ENCODE results near the gene CTDSP2. TPM values are rescaled to one million over a fixed set of nuclear protein-coding genes. Genes with fewer than 3 reads are reported as not detected.
"Not testable (repeated sequence)": the region's sequence is repeated elsewhere in the genome, so short reads cannot be mapped to it uniquely, and the experiment has no call there.

Gene CTDSP2
- total RNA-seq, 2 donors from 2014 or later, result 131 to 200 TPM

GRCh38 chr12:57822392-57823130, 24.0 kb downstream of the CTDSP2 start:
- TF ChIP-seq CTCF (IDR thresholded peaks at IDR 0.05), result no peak
- no peak for DNase-seq
- Histone ChIP-seq H3K27ac (no peak overlapping the region), H3K9ac (ENCODE audit: low read depth in 2 of 2, low read length in 2 of 2) (no peak overlapping the region), H3K4me3 (no peak overlapping the region), H3K9me3 (no peaks in the 10 kb centered on the region), H3K27me3 (no peaks in the 10 kb centered on the region), H3K4me1 (peaks cover 4% of the 10 kb centered on the region), H3K36me3 (peaks cover 56% of the 10 kb centered on the region)
- intact Hi-C loops (cut with DNase I), result no loop called here

GRCh38 chr12:57821474-57822214, 24.9 kb downstream of the CTDSP2 start:
- DNase-seq, result no peak
- intact Hi-C loops (cut with DNase I), result no loop called here
- Histone ChIP-seq H3K9ac (ENCODE audit: low read depth in 2 of 2, low read length in 2 of 2) (no peak overlapping the region), H3K36me3 (peaks cover 46% of the 10 kb centered on the region), H3K4me3 (no peak overlapping the region), H3K4me1 (peaks cover 10% of the 10 kb centered on the region), H3K9me3 (no peaks in the 10 kb centered on the region), H3K27me3 (no peaks in the 10 kb centered on the region), H3K27ac (no peak overlapping the region)
- no peak for TF ChIP-seq CTCF (IDR thresholded peaks at IDR 0.05)

GRCh38 chr12:57821015-57821414, 25.5 kb downstream of the CTDSP2 start:
- intact Hi-C loops (cut with DNase I); H3K9me3 ChIP-seq; H3K27me3 ChIP-seq; H3K27ac ChIP-seq; H3K4me3 ChIP-seq; H3K9ac ChIP-seq (ENCODE audit: low read depth in 2 of 2, low read length in 2 of 2); DNase-seq: not testable (repeated sequence)
- peaks cover 10% of the 10 kb centered on the region for H3K4me1 ChIP-seq
- H3K36me3 ChIP-seq, result peaks cover 40% of the 10 kb centered on the region

GRCh38 chr12:57820119-57820518, 26.4 kb downstream of the CTDSP2 start:
- H3K4me1 ChIP-seq, result peaks cover 10% of the 10 kb centered on the region
- intact Hi-C loops (cut with DNase I); H3K4me3 ChIP-seq; H3K9me3 ChIP-seq; DNase-seq; H3K27me3 ChIP-seq; H3K9ac ChIP-seq (ENCODE audit: low read depth in 2 of 2, low read length in 2 of 2); H3K27ac ChIP-seq: not testable (repeated sequence)
- H3K36me3 ChIP-seq, result peaks cover 32% of the 10 kb centered on the region

GRCh38 chr12:57817990-57818331, 28.6 kb downstream of the CTDSP2 start:
- H3K4me3 ChIP-seq; H3K27ac ChIP-seq; intact Hi-C loops (cut with DNase I); H3K27me3 ChIP-seq; H3K9ac ChIP-seq (ENCODE audit: low read depth in 2 of 2, low read length in 2 of 2); H3K9me3 ChIP-seq; DNase-seq: not testable (repeated sequence)
- H3K36me3 ChIP-seq, result peaks cover 12% of the 10 kb centered on the region
- H3K4me1 ChIP-seq, result peaks cover 10% of the 10 kb centered on the region

- no peak for DNase-seq
- Histone ChIP-seq H3K27me3 (no peaks in the 10 kb centered on the region), H3K9me3 (no peaks in the 10 kb centered on the region), H3K27ac (peak overlapping the region; percentile 28), H3K4me3 (no peak overlapping the region), H3K4me1 (peaks cover 10% of the 10 kb centered on the region), H3K36me3 (peaks cover 6% of the 10 kb centered on the region), H3K9ac (ENCODE audit: low read depth in 2 of 2, low read length in 2 of 2) (no peak overlapping the region)
- intact Hi-C loops (cut with DNase I), result no loop called here
- no peak for TF ChIP-seq CTCF (IDR thresholded peaks at IDR 0.05)
These were observed 29.1 kb downstream of the CTDSP2 start for GRCh38 chr12:57817261-57817989.

All from colonic mucosa (tissue), 4 donors.